Activated T-helper 1 cell treated with anti-CD3 and anti-CD28 coated beads, Interleukin-12 subunit alpha, Interleukin-12 subunit beta, Interleukin-2, Interleukin-4 antibody, amounts not matched to agents 30 ng/mL and 10 ng/mL and 1 ng/mL, durations not matched to agents 14 hours and 24 hours and 36 hours (primary cell): ENCODE results near the gene ADCYAP1R1. TPM values are rescaled to one million over a fixed set of nuclear protein-coding genes. Genes with fewer than 3 reads are reported as not detected.

Source experiments
- DNase-seq: peaks from one replicate; pipeline ENCODE4 v3.0.0; 2021; ENCODE audit warnings: low spot score
- H3K27ac Mint-ChIP-seq: one replicate; pipeline ENCODE4 v1.8.0; 2021; ENCODE audit warnings: mild to moderate bottlenecking, mixed read lengths
- H3K27me3 Mint-ChIP-seq: one replicate; pipeline ENCODE4 v1.8.0; 2022; ENCODE audit warnings: mild to moderate bottlenecking, moderate library complexity, mixed read lengths; ENCODE audit not compliant: insufficient read depth
- H3K36me3 Mint-ChIP-seq: one replicate; pipeline ENCODE4 v1.8.0; 2021; ENCODE audit warnings: low read depth, mixed read lengths
- H3K4me1 Mint-ChIP-seq: one replicate; pipeline ENCODE4 v1.8.0; 2021; ENCODE audit warnings: low read depth, mixed read lengths
- H3K4me3 Mint-ChIP-seq: one replicate; pipeline ENCODE4 v1.8.0; 2021; ENCODE audit warnings: mild to moderate bottlenecking, moderate library complexity, mixed read lengths
- H3K9me3 Mint-ChIP-seq: one replicate; pipeline ENCODE4 v1.8.0; 2021; ENCODE audit warnings: mixed read lengths
- intact Hi-C: fragments of 100-400 bp; cut with micrococcal nuclease; formaldehyde crosslinking; loops from one replicate; pipeline ENCODE4 v1.15.1; 2024
- total RNA-seq: library from RNA; stranded (reverse); gene quantifications from 2 replicates; pipeline ENCODE4 v1.2.3, GENCODE V29; 2022

Gene ADCYAP1R1
- total RNA-seq, 1 donor from 2014 or later = not detected

DNA sequence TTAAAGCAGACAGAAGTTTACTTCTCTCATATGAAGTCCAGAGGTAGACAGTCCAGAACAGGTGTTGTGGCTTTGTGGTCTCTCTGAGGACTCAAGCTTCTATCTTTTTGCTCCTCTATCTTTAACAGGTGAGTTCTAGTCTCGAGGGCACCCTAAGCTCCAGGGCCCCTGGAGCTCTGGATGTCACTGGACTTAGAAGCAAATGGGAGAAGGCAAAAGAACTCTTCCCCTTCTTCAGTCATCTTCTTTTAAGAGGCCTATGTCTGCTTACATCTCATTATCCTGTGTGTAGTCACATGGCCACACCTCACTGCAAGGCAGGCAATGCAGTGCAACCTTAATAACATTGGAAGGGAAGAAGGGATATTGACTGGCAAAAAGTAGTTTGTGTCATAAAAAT lies 61.6 kb downstream of the ADCYAP1R1 start:
- DNase-seq = no peak
- peaks cover 7% of the 10 kb centered on the region for H3K27me3 Mint-ChIP-seq
- no peaks in the 10 kb centered on the region for H3K9me3 Mint-ChIP-seq
- H3K4me3 Mint-ChIP-seq = no peak overlapping the region
- H3K27ac Mint-ChIP-seq = no peak overlapping the region
- H3K4me1 Mint-ChIP-seq = no peaks in the 10 kb centered on the region
- H3K36me3 Mint-ChIP-seq = no peaks in the 10 kb centered on the region
- intact Hi-C loops = no loop called here

GRCh38 chr7:31114593-31115343 lies 62.7 kb downstream of the ADCYAP1R1 start:
- Mint-ChIP-seq H3K27me3 (peaks cover 7% of the 10 kb centered on the region), H3K36me3 (no peaks in the 10 kb centered on the region), H3K27ac (no peak overlapping the region), H3K9me3 (no peaks in the 10 kb centered on the region), H3K4me1 (no peaks in the 10 kb centered on the region), H3K4me3 (no peak overlapping the region)
- DNase-seq = no peak
- intact Hi-C loops = no loop called here

DNA sequence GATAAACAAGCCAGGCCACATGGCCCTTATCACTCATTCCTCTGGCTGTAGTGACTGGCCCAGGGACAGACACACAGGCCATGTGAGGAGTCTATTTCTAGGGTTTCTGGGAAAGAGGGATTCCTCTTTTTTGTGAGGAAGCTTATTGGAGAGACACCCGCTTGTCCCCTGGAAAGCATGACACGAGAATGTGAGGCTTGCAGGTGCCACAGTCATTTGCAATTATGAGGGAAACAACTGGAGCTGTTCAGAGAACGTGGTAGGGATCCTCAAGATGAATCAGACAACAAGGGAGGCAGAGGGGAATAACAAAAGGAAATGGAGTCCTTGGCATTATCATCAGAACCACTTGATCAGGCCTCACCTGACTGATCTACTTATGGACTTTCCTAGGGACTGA lies 64.5 kb downstream of the ADCYAP1R1 start:
- DNase-seq = no peak
- Mint-ChIP-seq H3K27me3 (peaks cover 9% of the 10 kb centered on the region), H3K27ac (no peak overlapping the region), H3K36me3 (no peaks in the 10 kb centered on the region), H3K9me3 (no peaks in the 10 kb centered on the region), H3K4me3 (no peak overlapping the region), H3K4me1 (no peaks in the 10 kb centered on the region)
- intact Hi-C loops = no loop called here

- Mint-ChIP-seq H3K9me3 (no peaks in the 10 kb centered on the region), H3K4me3 (no peak overlapping the region), H3K36me3 (no peaks in the 10 kb centered on the region), H3K27ac (no peak overlapping the region), H3K27me3 (peaks cover 9% of the 10 kb centered on the region), H3K4me1 (no peaks in the 10 kb centered on the region)
- intact Hi-C loops = no loop called here
- DNase-seq = no peak
These were observed 67.1 kb downstream of the ADCYAP1R1 start for GRCh38 chr7:31119249-31119648.

DNA sequence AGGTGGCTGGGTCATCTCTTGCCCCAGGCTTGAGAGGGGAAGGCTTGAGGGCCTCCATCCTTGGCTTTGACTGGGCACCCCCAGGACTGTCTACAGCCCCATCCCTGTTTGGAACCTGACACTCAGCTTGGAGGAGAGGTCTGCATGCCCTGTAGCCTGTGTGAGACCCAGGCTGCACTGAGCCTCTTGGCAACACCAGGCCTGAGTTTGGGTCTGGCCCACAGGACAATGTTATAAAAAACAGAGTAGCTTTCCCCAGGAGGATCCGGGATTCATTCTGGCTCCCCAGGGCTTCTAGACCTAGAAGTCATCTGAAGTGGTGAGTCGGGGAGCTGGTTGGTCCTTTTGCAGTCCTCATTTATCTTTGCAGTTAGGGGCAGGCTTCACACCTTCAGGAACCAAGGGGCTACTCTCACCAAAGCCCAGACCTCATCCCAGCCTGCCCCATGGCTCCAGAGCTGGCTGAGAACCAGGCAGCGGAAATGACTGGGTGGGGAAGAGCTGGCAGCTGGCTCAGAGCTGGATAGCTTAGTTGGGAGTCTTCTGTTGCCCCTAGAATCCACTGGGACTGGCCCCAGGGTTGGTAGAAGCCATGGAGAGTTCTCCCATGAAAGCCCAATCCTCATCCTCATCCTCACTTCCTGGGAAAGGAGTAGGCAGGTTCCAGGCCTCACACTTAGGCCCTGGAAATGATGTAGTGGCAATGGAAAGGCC lies 68.8 kb downstream of the ADCYAP1R1 start:
- Mint-ChIP-seq H3K27ac (no peak overlapping the region), H3K4me1 (no peaks in the 10 kb centered on the region), H3K36me3 (no peaks in the 10 kb centered on the region), H3K9me3 (no peaks in the 10 kb centered on the region), H3K27me3 (peaks cover 3% of the 10 kb centered on the region), H3K4me3 (no peak overlapping the region)
- DNase-seq = no peak
- intact Hi-C loops = no loop called here

GRCh38 chr7:31121601-31122000 lies 69.5 kb downstream of the ADCYAP1R1 start:
- Mint-ChIP-seq H3K27me3 (peaks cover 3% of the 10 kb centered on the region), H3K27ac (no peak overlapping the region), H3K4me3 (no peak overlapping the region), H3K36me3 (no peaks in the 10 kb centered on the region), H3K9me3 (no peaks in the 10 kb centered on the region), H3K4me1 (no peaks in the 10 kb centered on the region)
- DNase-seq = no peak
- intact Hi-C loops = no loop called here

- peaks cover 5% of the 10 kb centered on the region for H3K27me3 Mint-ChIP-seq
- peak; percentile 13 for DNase-seq
- no peaks in the 10 kb centered on the region for H3K9me3 Mint-ChIP-seq
- H3K4me3 Mint-ChIP-seq = no peak overlapping the region
- no peak overlapping the region for H3K27ac Mint-ChIP-seq
- H3K36me3 Mint-ChIP-seq = no peaks in the 10 kb centered on the region
- H3K4me1 Mint-ChIP-seq = no peaks in the 10 kb centered on the region
- intact Hi-C loops = loop anchor here (1.0 kb wide), 2 partner anchors 139 to 322 kb away; no protein-coding TSS in a partner anchor
These were observed 70.5 kb downstream of the ADCYAP1R1 start for GRCh38 chr7:31122649-31123058.

DNA sequence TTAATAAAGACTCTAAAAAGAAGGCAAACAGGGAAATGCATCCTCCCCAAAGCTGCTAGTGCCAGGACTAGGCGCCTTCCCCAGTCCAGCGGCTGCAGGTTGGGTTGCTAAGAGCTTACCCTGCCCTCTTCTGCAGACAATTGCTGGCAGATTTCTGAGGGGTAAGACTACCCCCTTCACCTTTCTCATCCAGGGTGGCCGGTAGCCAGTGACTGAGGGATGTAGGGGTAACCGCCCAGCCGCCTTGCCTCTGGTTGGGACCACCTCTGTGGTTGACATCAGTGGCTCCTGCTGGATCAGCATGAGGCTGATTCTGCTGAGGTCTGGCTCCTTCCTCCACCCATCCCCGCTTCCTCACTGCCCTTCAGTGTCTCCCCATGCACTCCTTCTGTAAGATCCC lies 71.2 kb downstream of the ADCYAP1R1 start:
- no peaks in the 10 kb centered on the region for H3K36me3 Mint-ChIP-seq
- intact Hi-C loops = no loop called here
- H3K27me3 Mint-ChIP-seq = peaks cover 5% of the 10 kb centered on the region
- DNase-seq = no peak
- no peak overlapping the region for H3K4me3 Mint-ChIP-seq
- no peaks in the 10 kb centered on the region for H3K9me3 Mint-ChIP-seq
- no peak overlapping the region for H3K27ac Mint-ChIP-seq
- H3K4me1 Mint-ChIP-seq = no peaks in the 10 kb centered on the region

DNA sequence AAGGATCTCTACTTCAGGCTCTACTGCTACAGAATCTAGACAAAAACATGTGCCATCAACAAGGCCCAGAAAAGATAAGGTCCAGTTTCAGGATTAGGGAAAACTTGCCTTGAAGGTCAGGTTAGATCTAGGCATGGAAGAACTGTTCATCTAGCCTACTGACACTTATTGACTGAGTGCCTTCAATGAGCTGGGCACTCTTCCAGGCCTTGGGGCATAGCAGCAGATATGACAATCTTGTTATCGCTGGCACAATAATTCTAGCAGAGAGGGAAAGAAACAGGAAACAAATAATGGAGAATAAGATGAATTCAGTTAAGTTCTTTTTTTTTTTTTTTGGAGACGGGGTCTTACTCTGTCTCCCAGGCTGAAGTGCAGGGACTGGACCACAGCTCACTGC lies 71.6 kb downstream of the ADCYAP1R1 start:
- H3K4me1 Mint-ChIP-seq = no peaks in the 10 kb centered on the region
- no peaks in the 10 kb centered on the region for H3K36me3 Mint-ChIP-seq
- peaks cover 5% of the 10 kb centered on the region for H3K27me3 Mint-ChIP-seq
- no peaks in the 10 kb centered on the region for H3K9me3 Mint-ChIP-seq
- no peak overlapping the region for H3K27ac Mint-ChIP-seq
- H3K4me3 Mint-ChIP-seq = no peak overlapping the region
- intact Hi-C loops = no loop called here
- no peak for DNase-seq

DNA sequence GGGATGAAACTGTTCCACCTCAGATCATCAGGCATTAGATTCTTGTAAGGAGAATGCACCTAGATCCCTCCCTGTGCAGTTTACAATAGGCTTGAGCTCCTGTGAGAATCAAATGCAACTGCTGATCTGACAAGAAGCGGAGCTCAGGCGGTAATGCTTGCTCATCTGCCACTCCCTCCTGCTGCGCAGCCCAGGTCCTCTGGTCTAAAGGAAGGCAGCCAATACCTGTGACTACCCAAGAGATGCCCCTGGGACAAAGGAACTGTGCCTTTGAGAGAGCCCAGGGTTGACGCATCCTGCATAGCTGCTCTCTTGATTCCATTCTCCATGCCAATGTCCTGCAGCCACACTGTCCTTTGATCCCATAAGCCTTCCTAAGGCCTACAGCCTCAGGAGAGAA lies 73.1 kb downstream of the ADCYAP1R1 start:
- intact Hi-C loops = no loop called here
- Mint-ChIP-seq H3K27me3 (peaks cover 5% of the 10 kb centered on the region), H3K36me3 (no peaks in the 10 kb centered on the region), H3K9me3 (no peaks in the 10 kb centered on the region), H3K4me3 (no peak overlapping the region), H3K4me1 (no peaks in the 10 kb centered on the region), H3K27ac (no peak overlapping the region)
- DNase-seq = no peak

- no peaks in the 10 kb centered on the region for H3K9me3 Mint-ChIP-seq
- H3K27ac Mint-ChIP-seq = no peak overlapping the region
- intact Hi-C loops = no loop called here
- no peaks in the 10 kb centered on the region for H3K4me1 Mint-ChIP-seq
- DNase-seq = no peak
- H3K36me3 Mint-ChIP-seq = no peaks in the 10 kb centered on the region
- no peak overlapping the region for H3K4me3 Mint-ChIP-seq
- H3K27me3 Mint-ChIP-seq = peaks cover 2% of the 10 kb centered on the region
These were observed 74.9 kb downstream of the ADCYAP1R1 start for GRCh38 chr7:31126976-31127375.

DNA sequence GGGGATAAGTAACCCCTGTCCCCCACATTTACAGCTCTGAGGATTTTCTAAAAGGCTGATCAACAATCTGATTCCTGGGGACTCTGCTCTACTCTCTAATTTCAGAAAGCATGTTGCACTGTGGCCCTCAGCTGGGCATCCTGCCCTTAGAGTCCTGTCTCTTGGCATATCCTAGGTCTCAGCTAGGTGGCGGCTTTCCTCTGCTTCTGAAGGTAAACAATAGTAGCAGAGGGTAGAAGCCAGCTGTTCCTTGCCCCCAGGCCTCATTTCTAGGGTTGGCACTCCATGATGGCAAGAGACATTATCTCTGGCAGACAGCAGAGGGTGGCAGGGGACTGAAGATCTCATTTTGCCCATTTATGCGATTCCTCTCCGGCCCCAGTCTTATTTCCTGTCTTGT lies 77.0 kb downstream of the ADCYAP1R1 start:
- H3K27ac Mint-ChIP-seq = no peak overlapping the region
- H3K4me1 Mint-ChIP-seq = no peaks in the 10 kb centered on the region
- H3K36me3 Mint-ChIP-seq = no peaks in the 10 kb centered on the region
- no peak overlapping the region for H3K4me3 Mint-ChIP-seq
- H3K27me3 Mint-ChIP-seq = peaks cover 2% of the 10 kb centered on the region
- DNase-seq = no peak
- intact Hi-C loops = no loop called here
- no peaks in the 10 kb centered on the region for H3K9me3 Mint-ChIP-seq

DNA sequence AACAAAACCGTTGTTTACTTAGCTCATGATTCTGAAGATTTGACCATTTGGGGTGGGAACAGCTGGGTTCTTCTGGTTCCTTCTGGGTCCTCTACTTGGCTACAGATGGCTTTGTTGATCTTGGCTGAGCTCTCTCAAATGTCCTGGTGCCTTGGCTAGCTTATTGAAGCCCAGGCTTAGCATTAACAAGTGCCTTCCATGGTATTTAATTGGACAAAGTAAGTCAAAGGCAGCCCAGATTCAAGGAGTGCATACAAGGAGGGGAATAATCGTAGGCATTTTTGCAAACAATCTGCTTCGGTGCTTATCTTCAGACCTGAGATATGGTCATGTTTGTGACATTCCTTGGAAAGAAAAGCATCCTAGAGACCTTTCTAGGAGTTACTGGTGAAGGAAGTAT lies 81.4 kb downstream of the ADCYAP1R1 start:
- DNase-seq = no peak
- Mint-ChIP-seq H3K4me3 (no peak overlapping the region), H3K36me3 (no peaks in the 10 kb centered on the region), H3K27me3 (no peaks in the 10 kb centered on the region), H3K4me1 (no peaks in the 10 kb centered on the region), H3K27ac (no peak overlapping the region), H3K9me3 (no peaks in the 10 kb centered on the region)
- intact Hi-C loops = no loop called here
